GM23248 (cell line): ENCODE data around the gene STIL. TPM values are rescaled to one million over a fixed set of nuclear protein-coding genes. Genes with fewer than 3 reads are reported as not detected.

Experiments used
- DNase-seq: peaks from one replicate; pipeline ENCODE4 v3.0.0-alpha.2; 2015
- H2AFZ ChIP-seq: fragments of 200-600 bp; sonication (generic); 2 replicates; pipeline ENCODE4 v1.6.1; 2016; ENCODE audit warnings: antibody characterized with exemption
- H3F3A ChIP-seq: fragments of 200-600 bp; sonication (generic); 2 replicates; pipeline ENCODE4 v1.6.1; 2016; ENCODE audit warnings: mild to moderate bottlenecking, antibody characterized with exemption, mixed run types; ENCODE audit not compliant: insufficient read depth
- H3K27ac ChIP-seq: fragments of 200-600 bp; sonication (generic); 2 replicates; pipeline ENCODE4 v1.5.1; 2016; ENCODE audit warnings: mild to moderate bottlenecking
- H3K27me3 ChIP-seq: fragments of 200-600 bp; sonication (generic); replicated peaks from 2 replicates; pipeline ENCODE4 v1.6.1; 2016; ENCODE audit warnings: mild to moderate bottlenecking; ENCODE audit not compliant: insufficient read depth
- H3K36me3 ChIP-seq: fragments of 200-600 bp; sonication (generic); 2 replicates; pipeline ENCODE4 v1.6.1; 2016; ENCODE audit warnings: low read depth, mild to moderate bottlenecking
- H3K4me1 ChIP-seq: fragments of 200-600 bp; sonication (generic); 2 replicates; pipeline ENCODE4 v1.6.1; 2016; ENCODE audit warnings: mild to moderate bottlenecking; ENCODE audit not compliant: insufficient read depth
- H3K4me2 ChIP-seq: fragments of 200-600 bp; sonication (generic); one replicate; pipeline ENCODE4 v1.6.1; 2016; ENCODE audit warnings: mild to moderate bottlenecking; ENCODE audit not compliant: unreplicated experiment
- H3K4me3 ChIP-seq: fragments of 200-600 bp; sonication (generic); 2 replicates; pipeline ENCODE4 v1.5.1; 2016; ENCODE audit warnings: mild to moderate bottlenecking
- H3K79me2 ChIP-seq: fragments of 200-600 bp; sonication (generic); 2 replicates; pipeline ENCODE4 v1.6.1; 2016; ENCODE audit warnings: mild to moderate bottlenecking; ENCODE audit not compliant: insufficient read depth
- H3K9ac ChIP-seq: fragments of 200-600 bp; sonication (generic); 2 replicates; pipeline ENCODE4 v1.6.1; 2016; ENCODE audit warnings: mild to moderate bottlenecking
- H3K9me2 ChIP-seq: fragments of 200-600 bp; sonication (generic); 2 replicates; pipeline ENCODE4 v1.6.1; 2016; ENCODE audit warnings: mixed run types, mild to moderate bottlenecking, moderate library complexity; ENCODE audit not compliant: insufficient read depth
- H3K9me3 ChIP-seq: fragments of 200-600 bp; sonication (generic); one replicate; pipeline ENCODE4 v1.6.1; 2017; ENCODE audit warnings: low read depth
- H4K20me1 ChIP-seq: fragments of 200-600 bp; sonication (generic); 2 replicates; pipeline ENCODE4 v1.6.0; 2016; ENCODE audit not compliant: insufficient read depth
- EZH2 ChIP-seq: fragments of 200-600 bp; sonication (generic); IDR thresholded peaks from 2 replicates; pipeline ENCODE4 v1.6.1; 2018; ENCODE audit warnings: antibody characterized with exemption, mild to moderate bottlenecking; ENCODE audit not compliant: insufficient read depth, poor library complexity, severe bottlenecking
- EZH2phosphoT487 ChIP-seq: fragments of 200-600 bp; sonication (generic); IDR thresholded peaks from 2 replicates; pipeline ENCODE4 v1.6.1; 2018; ENCODE audit warnings: antibody characterized with exemption, moderate library complexity, mild to moderate bottlenecking, low read depth; ENCODE audit not compliant: insufficient read depth
- WGBS, 2 experiments: methylation state at CpG; one replicate each; pipeline ENCODE4 v1.1.6; 2015 to 2017; ENCODE audit warnings: low lambda C conversion rate in 2 of 2, low coverage in 1 of 2; ENCODE audit errors: missing lambda C conversion rate in 2 of 2; 5-methylcytosine and 5-hydroxymethylcytosine counted together
- in situ Hi-C: fragments of 300-500 bp; cut with MboI; formaldehyde crosslinking; loops from 2 replicates; pipeline ENCODE4 v1.15.0; 2020
- polyA plus RNA-seq: library from polyadenylated mRNA; unstranded; fragments of >200 nt; fragmentation: Nextera tagmentation; extraction: Ambion mirVana; gene quantifications from 2 replicates; pipeline ENCODE4 v1.2.1, GENCODE V29; 2016
- total RNA-seq: library from RNA; depleted of rRNA; stranded (reverse); fragments of >200 nt; shearing (Covaris generic); gene quantifications from 2 replicates; pipeline ENCODE4 v1.2.3, GENCODE V29; 2014

STIL gene
- total and polyA plus RNA-seq, 2 experiments from 2014 or later = 7.2 to 17.1 TPM

DNA sequence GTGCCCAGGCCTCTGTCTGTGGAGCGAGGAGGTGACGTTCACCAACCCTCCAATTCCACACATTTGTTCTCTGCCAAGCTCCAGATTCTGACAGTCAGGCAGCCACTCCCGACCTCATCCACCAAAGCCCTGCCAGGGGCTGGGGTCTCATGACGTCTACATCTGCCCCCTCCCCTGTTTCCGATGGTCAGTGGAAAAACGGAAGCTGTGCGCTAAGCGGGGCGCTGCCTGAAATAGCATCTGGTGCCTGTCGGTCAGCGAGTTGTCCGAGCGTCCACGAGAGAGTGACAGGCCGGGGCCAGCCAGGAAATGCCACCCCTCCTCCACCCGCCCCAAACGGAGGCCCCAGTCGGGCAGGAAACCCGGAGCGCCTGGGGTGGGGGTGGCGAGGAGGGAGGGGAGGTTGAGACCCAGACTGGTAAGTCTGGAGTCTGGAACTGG lies 78.7 kb downstream of the STIL start:
- no peak overlapping the region for H3K9ac ChIP-seq
- no peak overlapping the region for H2AFZ ChIP-seq
- H4K20me1 ChIP-seq = no peaks in the 10 kb centered on the region
- H3K36me3 ChIP-seq = no peaks in the 10 kb centered on the region
- no peaks in the 10 kb centered on the region for H3K9me3 ChIP-seq
- H3F3A ChIP-seq = no peaks in the 10 kb centered on the region
- H3K79me2 ChIP-seq = no peaks in the 10 kb centered on the region
- 63 to 71% methylated on average over 21 of the region's 21 CpGs for WGBS, 2 experiments
- TF ChIP-seq EZH2phosphoT487 (no peak), EZH2 (no peak)
- peaks cover 45% of the 10 kb centered on the region for H3K27me3 ChIP-seq
- H3K4me3 ChIP-seq = no peak overlapping the region
- in situ Hi-C loops = no loop called here
- no peaks in the 10 kb centered on the region for H3K9me2 ChIP-seq
- no peak overlapping the region for H3K4me2 ChIP-seq
- no peaks in the 10 kb centered on the region for H3K4me1 ChIP-seq
- H3K27ac ChIP-seq = no peak overlapping the region
- DNase-seq = no peak

DNA sequence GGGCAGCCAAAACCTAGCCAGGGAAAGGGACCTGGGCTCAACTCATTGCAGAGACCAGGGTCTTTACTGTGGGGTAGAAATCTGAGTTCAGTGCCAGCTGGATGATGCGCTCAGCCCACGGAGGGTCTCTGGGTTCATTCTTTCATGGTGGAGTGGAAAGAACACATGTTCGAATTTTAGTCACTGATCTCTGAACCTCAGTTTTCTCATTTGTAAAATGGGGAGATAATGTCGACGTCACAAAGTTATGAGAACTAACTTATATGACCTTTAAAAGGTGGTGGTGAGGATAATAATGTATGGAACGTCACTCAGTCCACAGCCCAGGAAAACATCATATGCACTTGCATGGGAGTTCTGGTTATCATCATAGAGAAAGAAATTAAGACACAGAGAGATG lies 80.8 kb downstream of the STIL start:
- Histone ChIP-seq H3K79me2 (no peaks in the 10 kb centered on the region), H3K4me2 (no peak overlapping the region), H3K27me3 (peaks cover 60% of the 10 kb centered on the region), H3K27ac (no peak overlapping the region), H3K9ac (no peak overlapping the region), H3K4me3 (no peak overlapping the region), H3K9me3 (no peaks in the 10 kb centered on the region), H3K4me1 (no peaks in the 10 kb centered on the region), H3F3A (no peaks in the 10 kb centered on the region), H3K9me2 (no peaks in the 10 kb centered on the region), H4K20me1 (no peaks in the 10 kb centered on the region), H3K36me3 (no peaks in the 10 kb centered on the region), H2AFZ (no peak overlapping the region)
- no peak for DNase-seq
- in situ Hi-C loops = no loop called here
- no peak for TF ChIP-seq EZH2
- TF ChIP-seq EZH2phosphoT487 = no peak
- 68 to 78% methylated on average over 5 to 6 of the region's 6 CpGs for WGBS, 2 experiments

DNA sequence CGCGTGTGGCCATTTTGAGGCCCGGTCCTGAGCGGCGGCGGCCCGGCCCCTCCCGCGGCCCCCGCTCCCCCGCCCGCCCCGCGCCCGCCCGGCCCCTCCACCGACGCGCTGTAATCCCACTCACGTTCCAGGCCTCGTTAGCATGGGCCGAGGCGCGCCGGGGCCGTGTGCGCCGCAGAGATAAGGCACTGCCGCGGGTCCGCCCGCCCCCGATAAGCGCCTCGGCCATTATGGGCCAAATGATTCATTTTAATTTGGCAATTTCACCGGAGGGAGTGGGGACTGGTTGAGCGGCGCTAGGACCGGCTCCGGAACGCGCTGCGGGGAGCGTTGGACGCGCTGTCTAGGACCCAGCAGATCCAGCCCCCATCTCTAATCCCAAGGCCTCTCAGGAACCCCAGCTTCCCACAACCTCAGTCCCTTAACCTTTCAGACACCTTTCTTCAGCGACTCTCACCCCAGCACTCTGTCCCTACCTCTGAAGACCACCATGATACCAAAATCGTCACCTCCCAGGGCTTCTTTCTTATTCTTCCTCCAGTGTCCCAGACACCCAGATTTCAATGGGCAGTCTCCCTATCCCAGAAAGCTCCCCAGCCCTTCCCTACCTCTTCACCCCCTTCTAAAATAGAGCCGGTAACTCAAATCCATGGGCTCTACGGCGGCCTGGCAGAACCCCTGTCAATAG lies 81.6 kb downstream of the STIL start, which contains the start of gene TAL1:
TAL1 (minus strand) TSS at position 39 of the 688 bp plus-strand sequence. CDS start 6,337 bp downstream, outside the sequence.
- Histone ChIP-seq H3K27me3 (peaks cover 69% of the 10 kb centered on the region), H3K4me2 (no peak within 1 kb of the TSS), H3K4me3 (no peak within 1 kb of the TSS), H3F3A (no peaks in the 10 kb centered on the region), H2AFZ (no peak within 1 kb of the TSS), H4K20me1 (no peaks in the 10 kb centered on the region), H3K9me2 (no peaks in the 10 kb centered on the region), H3K9me3 (no peaks in the 10 kb centered on the region), H3K9ac (no peak within 1 kb of the TSS), H3K27ac (no peak within 1 kb of the TSS), H3K4me1 (no peaks in the 10 kb centered on the region), H3K36me3 (no peaks in the 10 kb centered on the region), H3K79me2 (no peaks in the 10 kb centered on the region)
- WGBS, 2 experiments = 29 to 47% methylated on average over 35 to 51 of the region's 51 CpGs
- in situ Hi-C loops = no loop called here
- TF ChIP-seq EZH2 = peak; percentile 67
- TF ChIP-seq EZH2phosphoT487 = no peak
- DNase-seq = no peak

DNA sequence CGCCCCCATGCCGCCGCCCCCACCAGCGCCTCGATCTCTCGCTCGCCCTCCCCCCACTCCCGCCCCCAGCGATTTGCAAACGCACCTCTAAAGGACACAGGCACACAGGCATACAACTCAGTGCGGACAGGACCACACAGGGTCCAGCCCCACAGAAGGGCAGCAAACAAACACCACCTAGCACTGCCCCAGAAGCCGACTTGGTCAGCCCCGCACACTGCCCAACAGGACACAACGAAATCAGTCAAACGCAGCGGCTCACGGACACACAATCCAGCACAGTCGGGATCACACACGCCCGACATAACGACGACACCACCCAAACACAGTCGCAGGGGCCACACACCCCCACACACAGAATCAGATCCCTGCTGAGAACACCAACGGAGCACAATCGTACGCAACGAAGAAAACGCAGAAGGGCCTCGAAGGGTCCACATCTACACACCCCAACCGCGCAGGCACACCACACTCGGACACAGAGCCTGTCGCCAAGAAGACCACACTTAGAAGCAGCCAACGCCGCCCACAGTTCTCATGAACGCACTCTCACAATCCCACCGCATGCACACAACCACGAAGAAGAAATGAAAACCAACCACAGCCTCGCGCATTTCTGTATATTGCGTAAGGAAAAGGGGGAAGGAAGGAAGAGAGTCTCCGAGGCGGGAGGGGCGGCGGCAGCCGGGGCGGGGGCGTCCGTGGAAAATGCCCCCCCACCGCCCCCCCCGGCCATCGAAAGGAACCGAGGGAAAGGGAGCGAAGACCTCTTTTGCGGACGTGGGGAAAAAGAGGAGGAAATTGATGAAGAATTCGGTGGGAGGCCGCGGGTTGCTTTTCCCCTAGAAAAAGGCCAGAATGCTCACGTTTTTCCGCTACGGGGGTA lies 82.4 kb downstream of the STIL start:
- peak; percentile 41 for DNase-seq
- no peak overlapping the region for H3K4me2 ChIP-seq
- no peaks in the 10 kb centered on the region for H3K9me2 ChIP-seq
- no peaks in the 10 kb centered on the region for H3K36me3 ChIP-seq
- no peaks in the 10 kb centered on the region for H3K9me3 ChIP-seq
- no peaks in the 10 kb centered on the region for H4K20me1 ChIP-seq
- H3K79me2 ChIP-seq = no peaks in the 10 kb centered on the region
- H3K27ac ChIP-seq = no peak overlapping the region
- H3K9ac ChIP-seq = no peak overlapping the region
- no peaks in the 10 kb centered on the region for H3K4me1 ChIP-seq
- no peak overlapping the region for H3K4me3 ChIP-seq
- TF ChIP-seq EZH2phosphoT487 (peak; percentile 72; the same call in 1 of the 2 replicates), EZH2 (peak; percentile 86)
- H3K27me3 ChIP-seq = peaks cover 77% of the 10 kb centered on the region
- 7 to 8% methylated on average over 42 to 62 of the region's 62 CpGs for WGBS, 2 experiments
- H2AFZ ChIP-seq = no peak overlapping the region
- H3F3A ChIP-seq = no peaks in the 10 kb centered on the region
- in situ Hi-C loops = no loop called here
